Tongue (tissue), 2 donors: ENCODE measurements around the gene NPL. TPM values are rescaled to one million over a fixed set of nuclear protein-coding genes. Genes with fewer than 3 reads are reported as not detected.

Experiments used
- DNase-seq: peaks from one replicate; pipeline ENCODE4 v3.0.0-alpha.2; 2015
- total RNA-seq: library from RNA; depleted of rRNA; stranded (reverse); fragments of >200 nt; gene quantifications from one replicate; pipeline ENCODE4 v1.2.3, GENCODE V29; 2014

NPL gene
- total RNA-seq, 1 donor from 2014 or later: 3.4 TPM

DNA sequence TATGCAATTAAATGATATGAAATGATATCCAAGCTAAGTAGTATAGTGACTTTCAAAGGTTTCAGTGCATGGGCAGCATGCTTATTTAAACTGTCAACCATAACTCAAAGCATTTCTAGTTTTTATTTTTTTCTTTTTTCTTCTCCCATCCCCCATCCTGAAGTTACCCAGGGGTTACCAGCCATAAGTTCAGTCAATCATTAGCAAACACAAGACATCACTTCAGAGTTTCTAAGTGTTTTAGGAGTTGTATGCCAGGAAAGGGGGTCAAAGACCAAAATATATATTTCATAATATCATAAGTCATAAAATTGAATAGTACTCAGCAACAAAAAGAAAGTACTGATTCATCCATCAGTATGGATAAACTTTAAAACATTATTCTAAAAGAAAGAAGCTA lies 78.3 kb downstream of the NPL start:
- DNase-seq: no peak

DNA sequence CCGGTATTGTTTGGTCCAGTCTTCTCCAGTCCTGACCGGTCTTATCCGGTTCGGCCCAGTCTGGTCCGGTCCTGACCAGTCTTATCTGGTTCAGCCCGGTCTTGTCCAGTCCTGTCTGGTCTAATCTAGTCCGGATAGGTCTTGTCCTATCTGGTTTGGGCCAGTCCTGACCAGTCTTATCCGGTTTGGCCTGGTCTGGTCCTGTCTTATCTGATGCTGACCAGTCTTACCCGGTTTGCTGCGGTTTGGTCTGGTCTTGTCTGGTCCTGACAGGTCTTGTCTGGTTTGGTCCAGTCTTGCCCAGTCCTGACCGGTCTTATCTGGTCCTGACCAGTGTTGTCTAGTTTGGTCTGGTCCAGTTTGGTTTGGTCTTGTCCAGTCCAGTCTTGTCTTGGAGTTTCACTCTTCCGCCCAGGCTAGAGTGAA lies 79.7 kb downstream of the NPL start:
- DNase-seq: no peak

DNA sequence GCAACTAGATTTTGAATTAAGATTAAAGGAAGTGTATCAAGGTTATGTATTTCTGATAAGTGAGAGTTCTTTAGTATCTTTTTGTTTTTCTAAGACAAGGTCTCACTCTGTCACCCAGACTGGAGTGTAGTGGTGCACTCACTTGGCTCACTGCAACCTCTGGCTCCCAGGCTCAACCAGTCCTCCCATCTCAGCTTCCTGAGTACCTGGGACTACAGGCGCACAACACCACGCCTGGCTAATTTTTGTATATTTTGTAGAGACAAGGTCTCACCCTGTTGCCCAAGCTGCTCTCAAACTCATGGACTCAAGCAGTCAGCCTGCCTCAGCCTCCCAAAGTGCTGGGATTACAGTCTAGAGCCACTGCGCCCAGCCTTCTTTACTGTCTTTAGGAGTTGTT lies 83.3 kb downstream of the NPL start:
- DNase-seq: no peak

DNA sequence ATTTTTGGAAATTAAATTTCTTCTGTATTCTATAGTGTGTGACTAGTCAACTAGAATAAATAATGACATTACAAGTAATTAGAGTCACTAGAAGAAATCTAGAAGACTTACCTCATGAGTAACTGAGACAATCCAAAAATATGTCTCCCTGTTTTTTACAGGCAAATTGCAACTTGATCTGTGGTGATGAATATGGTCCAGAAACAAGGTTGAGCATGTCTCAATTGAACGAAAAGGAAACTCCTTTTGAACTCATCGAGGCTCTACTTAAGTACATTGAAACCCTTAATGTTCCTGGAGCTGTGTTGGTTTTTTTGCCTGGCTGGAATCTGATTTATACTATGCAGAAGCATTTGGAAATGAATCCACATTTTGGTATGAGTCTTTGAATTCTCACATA lies 86.3 kb downstream of the NPL start:
- no peak for DNase-seq

DNA sequence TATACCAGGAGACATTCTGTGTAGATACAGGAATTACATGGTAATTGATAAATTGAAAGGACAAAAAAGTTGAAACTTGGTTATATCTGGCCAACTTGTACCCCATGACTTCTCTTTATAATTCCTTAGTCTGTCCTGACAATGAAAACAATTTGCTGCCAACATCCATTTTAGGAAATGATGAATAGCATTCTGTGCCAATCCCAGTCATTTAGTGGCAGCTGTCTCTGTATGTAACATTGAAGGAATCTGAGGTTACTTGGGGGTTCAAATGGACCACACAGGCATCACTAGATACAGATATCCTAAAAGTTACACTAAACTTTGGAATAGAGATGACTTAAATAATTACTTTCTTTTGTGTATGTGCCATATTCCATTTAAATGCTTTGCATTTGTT lies 87.8 kb downstream of the NPL start:
- no peak for DNase-seq

DNA sequence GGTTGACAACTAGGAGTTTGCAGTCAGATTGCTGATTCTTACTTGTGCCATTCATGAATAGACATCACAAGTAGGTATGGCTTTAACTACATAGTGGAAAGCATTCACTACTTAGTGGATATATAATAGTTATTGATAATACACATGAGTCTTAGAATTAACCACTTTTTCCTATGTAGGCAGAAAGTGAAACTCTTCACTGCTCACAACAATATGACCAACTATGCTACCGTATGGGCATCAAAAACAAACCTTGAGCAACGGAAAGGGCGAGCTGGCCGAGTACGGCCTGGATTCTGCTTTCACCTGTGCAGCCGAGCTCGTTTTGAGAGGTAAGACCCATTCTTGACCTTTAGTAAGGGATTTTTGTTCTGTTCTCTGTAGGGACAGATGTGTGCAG lies 88.3 kb downstream of the NPL start:
- no peak for DNase-seq

Other genes with a start within 250 kb of the NPL start
- gene RNASEL, start 200.5 kb upstream of the NPL start, total RNA-seq: 7.4 TPM
- 10.3 TPM for gene RGS16, start 185.4 kb upstream of the NPL start, total RNA-seq
- gene RGS8, start 105.2 kb upstream of the NPL start, total RNA-seq: 0.10 TPM
- 131 TPM for gene DHX9, start 49.6 kb downstream of the NPL start, total RNA-seq
- 0.41 TPM for gene SHCBP1L, start 163.4 kb downstream of the NPL start, total RNA-seq
- 482 TPM for gene LAMC1, start 233.6 kb downstream of the NPL start, total RNA-seq